SK-N-MC (cell line): ENCODE measurements around the gene FLNB.

Experiments
- EZH2 ChIP-seq: fragments of 200-600 bp; sonication (generic); IDR thresholded peaks from one replicate; pipeline ENCODE4 v1.6.1; 2017; ENCODE audit warnings: antibody characterized with exemption
- POLR2AphosphoS5 ChIP-seq: IDR thresholded peaks from 2 replicates; pipeline ENCODE4 v1.6.1; 2012; ENCODE audit warnings: mild to moderate bottlenecking, low read depth, low read length, borderline replicate concordance

DNA sequence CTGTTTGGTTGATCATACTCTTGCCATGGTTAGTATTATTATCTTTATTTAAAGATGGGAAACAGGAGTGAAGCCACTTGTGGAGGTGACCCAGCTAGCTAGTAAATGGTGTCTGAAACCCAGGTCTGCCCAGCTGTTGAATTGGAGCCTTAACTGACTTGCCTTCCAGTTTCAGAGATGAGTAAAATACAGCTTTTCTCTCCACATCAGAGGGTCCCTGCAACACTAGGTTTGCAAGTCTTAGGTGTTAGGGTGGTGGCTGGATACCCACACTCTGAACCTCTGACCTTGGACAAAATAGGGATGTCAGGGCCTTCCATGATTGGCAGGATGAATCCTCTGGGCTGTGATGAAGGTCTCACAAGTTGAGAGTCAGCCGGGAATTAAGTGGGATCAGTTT, 4.1 kb downstream of the FLNB start:
- TF ChIP-seq EZH2 (no peak), POLR2AphosphoS5 (no peak)
